HEK293T (cell line): ENCODE data around the gene NECAB2.

Source experiments
- ARNT ChIP-seq: fragments of 450-650 bp; IDR thresholded peaks from 2 replicates; pipeline ENCODE4 v1.6.1; 2017; ENCODE audit warnings: mild to moderate bottlenecking
- BHLHE40 ChIP-seq: fragments of 450-650 bp; IDR thresholded peaks from 2 replicates; pipeline ENCODE4 v1.6.1; 2016; ENCODE audit warnings: mild to moderate bottlenecking, moderate library complexity, borderline replicate concordance
- CTBP1 ChIP-seq: fragments of 450-650 bp; IDR thresholded peaks from 2 replicates; pipeline ENCODE4 v1.6.1; 2016; ENCODE audit warnings: borderline replicate concordance
- ELF4 ChIP-seq: fragments of 450-650 bp; IDR thresholded peaks from 2 replicates; pipeline ENCODE4 v1.6.1; 2017; ENCODE audit warnings: antibody characterized with exemption
- FOXA1 ChIP-seq: fragments of 450-650 bp; IDR thresholded peaks from 2 replicates; pipeline ENCODE4 v1.6.1; 2016; ENCODE audit warnings: mild to moderate bottlenecking
- FOXM1 ChIP-seq: fragments of 450-650 bp; IDR thresholded peaks from 2 replicates; pipeline ENCODE4 v1.6.1; 2017; ENCODE audit warnings: mild to moderate bottlenecking, borderline replicate concordance
- LEF1 ChIP-seq: fragments of 450-650 bp; IDR thresholded peaks from 2 replicates; pipeline ENCODE4 v1.6.1; 2017; ENCODE audit warnings: mild to moderate bottlenecking, borderline replicate concordance
- SP1 ChIP-seq: fragments of 450-650 bp; IDR thresholded peaks from 2 replicates; pipeline ENCODE4 v1.6.1; 2017
- SUZ12 ChIP-seq: fragments of 450-650 bp; IDR thresholded peaks from 2 replicates; pipeline ENCODE4 v1.6.1; 2016; ENCODE audit warnings: mild to moderate bottlenecking
- TARDBP ChIP-seq: fragments of 450-650 bp; IDR thresholded peaks from 2 replicates; pipeline ENCODE4 v1.6.1; 2016
- TF ChIP-seq, protein P1 (sequence below): fragments of 450-650 bp; IDR thresholded peaks from 2 replicates; pipeline ENCODE4 v1.6.1; 2016

DNA sequence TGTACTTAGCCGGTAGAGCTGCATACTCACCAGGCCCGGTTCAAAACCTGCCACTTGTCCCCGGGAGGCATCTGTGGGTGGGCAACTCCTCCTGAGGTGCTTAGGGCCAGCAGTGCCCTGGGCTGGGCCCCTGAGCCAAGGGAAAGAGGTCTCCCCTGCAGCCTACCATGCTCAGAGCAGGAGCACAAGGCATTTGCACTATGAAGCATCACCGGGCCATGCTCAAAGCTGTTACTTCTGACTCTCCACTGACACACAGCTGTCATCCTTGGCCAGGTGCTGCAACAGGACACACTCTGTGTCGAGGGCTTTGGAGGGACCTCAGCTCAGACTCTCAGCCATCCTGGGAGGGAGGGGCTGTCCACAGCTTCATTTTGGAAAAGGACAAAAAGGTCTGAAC lies 37.3 kb downstream of the NECAB2 start:
- TF ChIP-seq CTBP1 = no peak
- TF ChIP-seq, protein P1, sequence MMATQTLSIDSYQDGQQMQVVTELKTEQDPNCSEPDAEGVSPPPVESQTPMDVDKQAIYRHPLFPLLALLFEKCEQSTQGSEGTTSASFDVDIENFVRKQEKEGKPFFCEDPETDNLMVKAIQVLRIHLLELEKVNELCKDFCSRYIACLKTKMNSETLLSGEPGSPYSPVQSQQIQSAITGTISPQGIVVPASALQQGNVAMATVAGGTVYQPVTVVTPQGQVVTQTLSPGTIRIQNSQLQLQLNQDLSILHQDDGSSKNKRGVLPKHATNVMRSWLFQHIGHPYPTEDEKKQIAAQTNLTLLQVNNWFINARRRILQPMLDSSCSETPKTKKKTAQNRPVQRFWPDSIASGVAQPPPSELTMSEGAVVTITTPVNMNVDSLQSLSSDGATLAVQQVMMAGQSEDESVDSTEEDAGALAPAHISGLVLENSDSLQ = no peak
- no peak for TF ChIP-seq TARDBP
- no peak for TF ChIP-seq SUZ12
- no peak for TF ChIP-seq FOXM1
- no peak for TF ChIP-seq BHLHE40
- no peak for TF ChIP-seq ELF4
- no peak for TF ChIP-seq SP1
- TF ChIP-seq ARNT = no peak
- no peak for TF ChIP-seq FOXA1
- no peak for TF ChIP-seq LEF1
